Activated naive CD8-positive, alpha-beta T cell (primary cell): ENCODE data around the gene SKOR1.

ENCODE experiments used
- H3K27ac Mint-ChIP-seq: one replicate; pipeline ENCODE4 v1.8.0; 2021; ENCODE audit warnings: mixed read lengths
- H3K27me3 Mint-ChIP-seq: one replicate; pipeline ENCODE4 v1.8.0; 2021; ENCODE audit warnings: mixed read lengths
- H3K36me3 Mint-ChIP-seq: one replicate; pipeline ENCODE4 v1.8.0; 2021; ENCODE audit warnings: mixed read lengths
- H3K4me1 Mint-ChIP-seq: one replicate; pipeline ENCODE4 v1.8.0; 2021; ENCODE audit warnings: low read depth, mixed read lengths
- H3K4me3 Mint-ChIP-seq: one replicate; pipeline ENCODE4 v1.8.0; 2021; ENCODE audit warnings: mild to moderate bottlenecking, mixed read lengths
- H3K9me3 Mint-ChIP-seq: one replicate; pipeline ENCODE4 v1.8.0; 2021; ENCODE audit warnings: low read depth, mixed read lengths

SKOR1 gene

GRCh38 chr15:67859331-67859946 lies 34.1 kb downstream of the SKOR1 start:
- peaks cover 4% of the 10 kb centered on the region for H3K4me1 Mint-ChIP-seq
- no peaks in the 10 kb centered on the region for H3K9me3 Mint-ChIP-seq
- H3K27ac Mint-ChIP-seq: no peak overlapping the region
- H3K27me3 Mint-ChIP-seq: peaks cover 6% of the 10 kb centered on the region
- H3K4me3 Mint-ChIP-seq: no peak overlapping the region
- H3K36me3 Mint-ChIP-seq: no peaks in the 10 kb centered on the region

- no peak overlapping the region for H3K4me3 Mint-ChIP-seq
- no peaks in the 10 kb centered on the region for H3K9me3 Mint-ChIP-seq
- H3K4me1 Mint-ChIP-seq: peaks cover 4% of the 10 kb centered on the region
- H3K27me3 Mint-ChIP-seq: peaks cover 6% of the 10 kb centered on the region
- H3K36me3 Mint-ChIP-seq: no peaks in the 10 kb centered on the region
- no peak overlapping the region for H3K27ac Mint-ChIP-seq
Observed at GRCh38 chr15:67861983-67862382, 36.7 kb downstream of the SKOR1 start.

- H3K36me3 Mint-ChIP-seq: no peaks in the 10 kb centered on the region
- no peak overlapping the region for H3K27ac Mint-ChIP-seq
- H3K4me3 Mint-ChIP-seq: no peak overlapping the region
- peaks cover 4% of the 10 kb centered on the region for H3K4me1 Mint-ChIP-seq
- no peaks in the 10 kb centered on the region for H3K9me3 Mint-ChIP-seq
- H3K27me3 Mint-ChIP-seq: peaks cover 6% of the 10 kb centered on the region
Observed at GRCh38 chr15:67862750-67863441, 37.6 kb downstream of the SKOR1 start.

GRCh38 chr15:67863442-67863987 lies 38.2 kb downstream of the SKOR1 start:
- Mint-ChIP-seq H3K36me3 (no peaks in the 10 kb centered on the region), H3K4me3 (peak overlapping the region; percentile 32), H3K27ac (no peak overlapping the region), H3K4me1 (peaks cover 4% of the 10 kb centered on the region), H3K27me3 (peaks cover 6% of the 10 kb centered on the region), H3K9me3 (no peaks in the 10 kb centered on the region)

- Mint-ChIP-seq H3K27me3 (peaks cover 6% of the 10 kb centered on the region), H3K4me1 (peaks cover 8% of the 10 kb centered on the region), H3K4me3 (no peak overlapping the region), H3K36me3 (no peaks in the 10 kb centered on the region), H3K27ac (no peak overlapping the region), H3K9me3 (peaks cover 8% of the 10 kb centered on the region)
Observed at GRCh38 chr15:67865331-67865730, 40.0 kb downstream of the SKOR1 start.

- peaks cover 8% of the 10 kb centered on the region for H3K4me1 Mint-ChIP-seq
- H3K9me3 Mint-ChIP-seq: peaks cover 8% of the 10 kb centered on the region
- no peak overlapping the region for H3K27ac Mint-ChIP-seq
- no peaks in the 10 kb centered on the region for H3K36me3 Mint-ChIP-seq
- H3K27me3 Mint-ChIP-seq: peaks cover 6% of the 10 kb centered on the region
- no peak overlapping the region for H3K4me3 Mint-ChIP-seq
Observed at GRCh38 chr15:67865766-67866165, 40.5 kb downstream of the SKOR1 start.

GRCh38 chr15:67869701-67870100 lies 44.4 kb downstream of the SKOR1 start:
- Mint-ChIP-seq H3K4me1 (peaks cover 3% of the 10 kb centered on the region), H3K27ac (no peak overlapping the region), H3K36me3 (peaks cover 3% of the 10 kb centered on the region), H3K27me3 (peaks cover 2% of the 10 kb centered on the region), H3K4me3 (no peak overlapping the region), H3K9me3 (peaks cover 21% of the 10 kb centered on the region)

GRCh38 chr15:67870868-67871408 lies 45.6 kb downstream of the SKOR1 start:
- Mint-ChIP-seq H3K27ac (no peak overlapping the region), H3K4me1 (peaks cover 3% of the 10 kb centered on the region), H3K36me3 (peaks cover 3% of the 10 kb centered on the region), H3K9me3 (peaks cover 21% of the 10 kb centered on the region), H3K27me3 (peaks cover 2% of the 10 kb centered on the region), H3K4me3 (no peak overlapping the region)

GRCh38 chr15:67873777-67874176 lies 48.5 kb downstream of the SKOR1 start:
- Mint-ChIP-seq H3K9me3 (peaks cover 21% of the 10 kb centered on the region), H3K27ac (no peak overlapping the region), H3K4me1 (peaks cover 3% of the 10 kb centered on the region), H3K27me3 (peaks cover 5% of the 10 kb centered on the region), H3K4me3 (no peak overlapping the region), H3K36me3 (peaks cover 3% of the 10 kb centered on the region)

GRCh38 chr15:67878712-67879206 lies 53.5 kb downstream of the SKOR1 start:
- H3K4me1 Mint-ChIP-seq: peaks cover 13% of the 10 kb centered on the region
- peaks cover 5% of the 10 kb centered on the region for H3K27me3 Mint-ChIP-seq
- H3K36me3 Mint-ChIP-seq: no peaks in the 10 kb centered on the region
- no peak overlapping the region for H3K27ac Mint-ChIP-seq
- no peak overlapping the region for H3K4me3 Mint-ChIP-seq
- H3K9me3 Mint-ChIP-seq: peaks cover 5% of the 10 kb centered on the region

- Mint-ChIP-seq H3K9me3 (no peaks in the 10 kb centered on the region), H3K36me3 (no peaks in the 10 kb centered on the region), H3K4me3 (no peak overlapping the region), H3K4me1 (peaks cover 13% of the 10 kb centered on the region), H3K27ac (no peak overlapping the region), H3K27me3 (peaks cover 5% of the 10 kb centered on the region)
Observed at GRCh38 chr15:67879440-67880129, 54.3 kb downstream of the SKOR1 start.

GRCh38 chr15:67880651-67881182 lies 55.4 kb downstream of the SKOR1 start:
- H3K9me3 Mint-ChIP-seq: no peaks in the 10 kb centered on the region
- no peaks in the 10 kb centered on the region for H3K36me3 Mint-ChIP-seq
- H3K27me3 Mint-ChIP-seq: peaks cover 10% of the 10 kb centered on the region
- H3K27ac Mint-ChIP-seq: no peak overlapping the region
- peaks cover 22% of the 10 kb centered on the region for H3K4me1 Mint-ChIP-seq
- H3K4me3 Mint-ChIP-seq: no peak overlapping the region

- no peaks in the 10 kb centered on the region for H3K36me3 Mint-ChIP-seq
- peaks cover 22% of the 10 kb centered on the region for H3K4me1 Mint-ChIP-seq
- no peak overlapping the region for H3K4me3 Mint-ChIP-seq
- peaks cover 10% of the 10 kb centered on the region for H3K27me3 Mint-ChIP-seq
- H3K27ac Mint-ChIP-seq: no peak overlapping the region
- no peaks in the 10 kb centered on the region for H3K9me3 Mint-ChIP-seq
Observed at GRCh38 chr15:67882487-67883233, 57.4 kb downstream of the SKOR1 start.

GRCh38 chr15:67883234-67883773 lies 58.0 kb downstream of the SKOR1 start:
- H3K36me3 Mint-ChIP-seq: no peaks in the 10 kb centered on the region
- H3K4me1 Mint-ChIP-seq: peaks cover 22% of the 10 kb centered on the region
- peaks cover 8% of the 10 kb centered on the region for H3K27me3 Mint-ChIP-seq
- no peaks in the 10 kb centered on the region for H3K9me3 Mint-ChIP-seq
- H3K27ac Mint-ChIP-seq: no peak overlapping the region
- H3K4me3 Mint-ChIP-seq: no peak overlapping the region
